Measurements from ENCODE around the gene NCOR2. TPM values are rescaled to one million over a fixed set of nuclear protein-coding genes. Genes with fewer than 3 reads are reported as not detected.

Gene NCOR2
- total and polyA plus RNA-seq, 2 of the 4 experiments (the other 2 are of a cell fraction), result 12.9 to 40.8 TPM

- no peak for TF ChIP-seq RCOR1 (IDR thresholded peaks at IDR 0.05; ENCODE audit: insufficient replicate concordance, low read length)
Measured at GRCh38 chr12:124556896-124557501, 10.4 kb downstream of the NCOR2 start (continued).

GRCh38 chr12:124556074-124556466 lies 11.3 kb downstream of the NCOR2 start:
- Histone ChIP-seq H4K20me1 (ENCODE audit: insufficient read depth, low read length) (peaks cover 99% of the 10 kb centered on the region), H3K9me1 (ENCODE audit: insufficient read depth, low read length) (peaks cover 5% of the 10 kb centered on the region; the same call in 1 of the 2 replicates), H2BK120ac (ENCODE audit: low read depth, low read length) (no peak overlapping the region), H3K14ac (replicated peaks; ENCODE audit: low read depth, low read length) (no peak overlapping the region), H3K9me3 (ENCODE audit: control insufficient read depth, insufficient read depth, low read length) (no peaks in the 10 kb centered on the region), H4K8ac (ENCODE audit: low read depth in 2 of 2, low read length in 2 of 2) (no peak overlapping the region), H3K4me2 (ENCODE audit: low read depth, low read length) (no peak overlapping the region), H3K4me1 (ENCODE audit: control insufficient read depth, insufficient read depth, low read length) (peaks cover 13% of the 10 kb centered on the region), H2AFZ (replicated peaks; ENCODE audit: low read length, poor library complexity) (no peak overlapping the region), H3K36me3 (ENCODE audit: control insufficient read depth, insufficient read depth, low read length) (no peaks in the 10 kb centered on the region), H2BK20ac (ENCODE audit: low read depth, low read length) (no peak overlapping the region), H3K4me3 (ENCODE audit: insufficient read depth, low read depth, low read length) (no peak overlapping the region), H3K23ac (ENCODE audit: low read depth, low read length) (no peak overlapping the region), H4K91ac (ENCODE audit: insufficient read depth, low read depth, low read length) (no peak overlapping the region), H2BK15ac (ENCODE audit: low read depth, low read length) (no peak overlapping the region), H2AK5ac (ENCODE audit: low read depth, low read length) (no peak overlapping the region), H3K9ac (ENCODE audit: low read depth, low read length) (no peak overlapping the region), H3K27ac (ENCODE audit: insufficient read depth, low read length) (no peak overlapping the region), H3K27me3 (ENCODE audit: control insufficient read depth, insufficient read depth, low read length) (no peaks in the 10 kb centered on the region), H3K79me1 (ENCODE audit: low read depth in 1 of 2, low read length in 2 of 2) (peaks cover 11 to 92% of the 10 kb centered on the region in 2 experiments), H3K4ac (ENCODE audit: low read depth, low read length) (no peak overlapping the region), H4K5ac (ENCODE audit: low read depth, low read length) (no peak overlapping the region), H3K18ac (ENCODE audit: low read depth, low read length) (no peak overlapping the region), H2AK9ac (replicated peaks; ENCODE audit: low read depth, low read length, poor library complexity) (no peak overlapping the region), H3K56ac (ENCODE audit: extremely low read depth, insufficient read depth, low read length) (no peak overlapping the region), H2BK5ac (ENCODE audit: low read depth, low read length, poor library complexity, severe bottlenecking) (no peak overlapping the region)
- TF ChIP-seq RFX5 (IDR thresholded peaks at IDR 0.05; ENCODE audit: low read depth, low read length), result no peak
- no peak for TF ChIP-seq SMC3 (IDR thresholded peaks at IDR 0.05; ENCODE audit: low read depth, low read length)
- no peak for TF ChIP-seq BHLHE40 (IDR thresholded peaks at IDR 0.05; ENCODE audit: low read depth, low read length)
- TF ChIP-seq POLR2A (IDR thresholded peaks at IDR 0.05; ENCODE audit: low read depth, low read length), result no peak
- no peak for TF ChIP-seq CHD1 (IDR thresholded peaks at IDR 0.05; ENCODE audit: low read depth, low read length)
- DNase-seq, result no peak
- dilution Hi-C loops (cut with HindIII; ENCODE audit: low sequenced_read_pairs, unreplicated experiment), result no loop called here
- no peak for ATAC-seq (ENCODE audit: low read depth)
- intact Hi-C loops (cut with micrococcal nuclease), result no loop called here
- POLR2A ChIA-PET (ENCODE audit: unreplicated experiment), result no interaction called here
- in situ Hi-C loops (cut with MboI; ENCODE audit: low sequenced_read_pairs), result no loop called here
- WGBS, 2 experiments (ENCODE audit: extremely low coverage in 2 of 2, insufficient read length in 1 of 2), result 100% methylated on average over 1 of the region's 9 CpGs; no CpG with 5 or more reads in 1 of the 2 experiments
- BruUV-seq (replicated peaks), result no TSS peak
- CTCF ChIA-PET, result no interaction called here

All from IMR-90 (cell line).